Renal cortical epithelial cell (primary cell): ENCODE measurements around the gene PSG1. TPM values are rescaled to one million over a fixed set of nuclear protein-coding genes. Genes with fewer than 3 reads are reported as not detected.
"Not testable (repeated sequence)": the region's sequence is repeated elsewhere in the genome, so short reads cannot be mapped to it uniquely, and the experiment has no call there.

Experiments
- DNase-seq: peaks from one replicate; pipeline ENCODE4 v3.0.0-alpha.2; 2011; ENCODE audit warnings: low read depth
- total RNA-seq: library from RNA; depleted of rRNA; stranded (reverse); fragments of >200 nt; gene quantifications from 2 replicates; pipeline ENCODE4 v1.2.3, GENCODE V29; 2014

The PSG1 gene
- 0.35 and 0.70 TPM in 2 replicates for total RNA-seq

GRCh38 chr19:42879613-42880012 is at the start of gene PSG1:
Gene PSG1 (minus strand): TSS chr19:42879713. CDS start chr19:42879581, 132 bp downstream.
- no peak for DNase-seq

GRCh38 chr19:42928896-42929295 is 49.4 kb upstream of the PSG1 start:
- DNase-seq: no peak

- DNase-seq: no peak
Observed at GRCh38 chr19:42926781-42927180, 47.3 kb upstream of the PSG1 start.

- peak; percentile 28 for DNase-seq
Observed at GRCh38 chr19:42923106-42923505, 43.6 kb upstream of the PSG1 start.

GRCh38 chr19:42920971-42921370 is 41.5 kb upstream of the PSG1 start:
- not testable (repeated sequence) for DNase-seq

- DNase-seq: no peak
Observed at GRCh38 chr19:42919757-42920079, 40.2 kb upstream of the PSG1 start.

GRCh38 chr19:42919070-42919756 is 39.7 kb upstream of the PSG1 start:
- not testable (repeated sequence) for DNase-seq

- not testable (repeated sequence) for DNase-seq
Observed at GRCh38 chr19:42918377-42919069, 39.0 kb upstream of the PSG1 start.

GRCh38 chr19:42917634-42918033 is 38.1 kb upstream of the PSG1 start, which contains the start of gene PSG6:
Gene PSG6 (minus strand): TSS chr19:42917894. CDS start chr19:42917792, 102 bp downstream.
- not testable (repeated sequence) for DNase-seq

- not testable (repeated sequence) for DNase-seq
Observed at GRCh38 chr19:42916931-42917330, 37.4 kb upstream of the PSG1 start.

GRCh38 chr19:42913516-42913915 is 34.0 kb upstream of the PSG1 start:
- not testable (repeated sequence) for DNase-seq

GRCh38 chr19:42912941-42913340 is 33.4 kb upstream of the PSG1 start:
- DNase-seq: not testable (repeated sequence)

- DNase-seq: not testable (repeated sequence)
Observed at GRCh38 chr19:42911731-42912130, 32.2 kb upstream of the PSG1 start.

- DNase-seq: not testable (repeated sequence)
Observed at GRCh38 chr19:42906162-42906561, 26.6 kb upstream of the PSG1 start.

- DNase-seq: peak; percentile 4
Observed at GRCh38 chr19:42900561-42900960, 21.0 kb upstream of the PSG1 start.

- DNase-seq: not testable (repeated sequence)
Observed at GRCh38 chr19:42899674-42900073, 20.2 kb upstream of the PSG1 start.

GRCh38 chr19:42899110-42899509 is 19.6 kb upstream of the PSG1 start:
- DNase-seq: peak; percentile 18

GRCh38 chr19:42898656-42899055 is 19.1 kb upstream of the PSG1 start:
- not testable (repeated sequence) for DNase-seq

- DNase-seq: peak; percentile 45
Observed at GRCh38 chr19:42897729-42898128, 18.2 kb upstream of the PSG1 start.

GRCh38 chr19:42890446-42890845 is 10.9 kb upstream of the PSG1 start:
- not testable (repeated sequence) for DNase-seq

- DNase-seq: not testable (repeated sequence)
Observed at GRCh38 chr19:42887876-42888445, 8.4 kb upstream of the PSG1 start.

- not testable (repeated sequence) for DNase-seq
Observed at GRCh38 chr19:42882730-42883129, 3.2 kb upstream of the PSG1 start.

GRCh38 chr19:42882010-42882409 is 2.5 kb upstream of the PSG1 start:
- not testable (repeated sequence) for DNase-seq
